Motor neuron (in vitro differentiated cells): Measurements from ENCODE around the gene TCFL5. TPM values are rescaled to one million over a fixed set of nuclear protein-coding genes. Genes with fewer than 3 reads are reported as not detected.
"Not testable (repeated sequence)": the region's sequence is repeated elsewhere in the genome, so short reads cannot be mapped to it uniquely, and the experiment has no call there.

Experiments used
- ATAC-seq, 8 experiments: fragments of 200-7000 bp; cut with Tn5 transposase; replicated peaks in 6 of 8; 2 replicates each; pipeline ENCODE4 v1.8.0; 2021; ENCODE audit warnings: mild to moderate bottlenecking in 8 of 8, moderate library complexity in 8 of 8
- H3K27ac ChIP-seq, 2 donors: fragments of 250-450 bp; sonication (Bioruptor Pico); 2 replicates each; pipeline ENCODE4 v1.9.0; 2021; ENCODE audit warnings: antibody characterized with exemption in 2 of 2, mild to moderate bottlenecking in 2 of 2, moderate library complexity in 1 of 2
- H3K4me1 ChIP-seq, 2 donors: fragments of 250-450 bp; sonication (Bioruptor Pico); replicated peaks in 1 of 2; 2 replicates each; pipeline ENCODE4 v1.6.1; 2021; ENCODE audit warnings: antibody characterized with exemption in 2 of 2, mild to moderate bottlenecking in 2 of 2, moderate library complexity in 1 of 2
- H3K4me3 ChIP-seq, 5 donors: fragments of 250-450 bp; sonication (Bioruptor Pico); 2 replicates each; pipeline ENCODE4 v1.9.0; 2021; ENCODE audit warnings: antibody characterized with exemption in 5 of 5, mild to moderate bottlenecking in 5 of 5, moderate library complexity in 4 of 5
- WGBS, 10 experiments: fragments of 450-650 bp; shearing (Covaris generic); methylation state at CpG; one replicate each; pipeline ENCODE4 v1.0.0; 2022; 5-methylcytosine and 5-hydroxymethylcytosine counted together
- in situ Hi-C, 9 experiments: fragments of 400-800 bp; cut with MboI; loops; one replicate each; pipeline ENCODE4 v1.15.0; 2021; ENCODE audit warnings: low sequenced_read_pairs in 9 of 9, low pct_unique_long_range_greater_than_20kb in 2 of 9; ENCODE audit not compliant: unreplicated experiment in 9 of 9
- total RNA-seq, 8 experiments: library from RNA; unstranded; fragments of 300-600 nt; gene quantifications; 2 replicates each; pipeline versions ENCODE4 v1.2.3 to v1.2.4, GENCODE V29; 2022

The TCFL5 gene
- total RNA-seq, 8 experiments from 2014 or later, result 7.0 to 14.0 (median 9.9) TPM

DNA sequence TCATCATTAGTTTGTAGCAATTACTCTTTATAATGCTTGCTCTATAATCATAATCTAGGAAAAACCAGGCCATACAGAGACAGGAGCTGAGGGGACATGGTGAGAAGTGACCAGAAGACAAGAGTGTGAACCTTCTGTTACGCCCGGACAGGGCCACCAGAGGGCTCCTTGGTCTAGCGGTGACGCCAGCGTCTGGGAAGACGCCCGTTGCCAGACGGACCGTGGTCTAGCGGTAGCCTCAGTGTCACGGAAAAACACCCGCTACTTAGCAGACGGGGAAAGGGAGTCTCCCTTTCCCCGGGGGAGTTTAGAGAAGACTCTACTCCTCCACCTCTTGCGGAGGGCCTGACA, 12.0 kb upstream of the TCFL5 start:
- 7% methylated on average over 3 of the region's 15 CpGs; no CpG with 5 or more reads in 9 of the 10 experiments for WGBS, 10 experiments
- H3K4me3 ChIP-seq, ATAC-seq, in situ Hi-C loops, H3K4me1 ChIP-seq, H3K27ac ChIP-seq: not testable (repeated sequence)

DNA sequence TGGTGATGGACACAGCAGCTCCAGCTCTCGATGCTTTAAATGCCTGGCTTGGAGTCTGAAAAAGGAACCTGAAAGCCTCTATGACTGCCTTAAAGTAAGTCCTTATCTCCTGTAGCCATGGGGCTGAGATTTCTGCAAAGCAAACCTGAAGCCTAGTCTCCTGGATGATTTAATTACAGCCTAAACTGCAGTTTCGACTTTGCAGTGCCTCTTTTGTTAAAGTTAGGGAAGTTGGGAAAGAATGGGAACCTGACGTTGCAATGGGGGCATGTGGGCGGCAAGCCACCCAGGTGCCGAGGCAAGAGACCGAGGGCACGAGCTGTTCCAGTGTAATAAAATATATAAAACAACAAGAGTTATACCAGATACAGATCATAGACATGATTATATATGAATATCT, 11.7 kb upstream of the TCFL5 start:
- WGBS, 10 experiments, result 64 to 96% (median 76%) methylated on average over 3 to 6 of the region's 7 CpGs; no CpG with 5 or more reads in 2 of the 10 experiments
- in situ Hi-C loops, result no loop called here
- H3K27ac ChIP-seq, result no peak overlapping the region
- H3K4me1 ChIP-seq, result peaks cover 5 to 9% of the 10 kb centered on the region in 2 donors
- no peak overlapping the region for H3K4me3 ChIP-seq
- ATAC-seq, result no peak

DNA sequence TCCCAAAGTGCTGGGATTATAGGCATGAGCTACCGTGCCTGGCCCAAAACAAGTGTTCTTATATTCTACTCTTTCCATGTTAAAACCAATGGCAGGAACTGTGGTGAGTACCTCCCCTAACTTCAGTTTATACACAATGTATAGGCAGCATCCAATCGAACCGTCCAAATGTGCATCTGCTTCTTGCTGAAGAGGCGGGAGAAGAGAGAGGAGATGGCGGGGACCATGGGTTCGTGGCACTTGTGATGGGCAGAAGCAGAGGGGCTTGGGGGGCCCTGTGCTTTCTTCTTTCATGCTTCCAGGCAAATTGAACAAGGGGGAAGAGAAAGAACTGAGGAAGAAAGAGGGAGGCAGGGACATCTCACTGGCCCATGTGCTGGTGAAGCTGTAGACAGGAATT, 11.2 kb upstream of the TCFL5 start:
- H3K4me3 ChIP-seq, result no peak overlapping the region
- WGBS, 10 experiments, result 80 to 100% (median 87%) methylated on average over 1 to 5 of the region's 6 CpGs; no CpG with 5 or more reads in 3 of the 10 experiments
- ATAC-seq, result no peak
- H3K27ac ChIP-seq, result no peak overlapping the region
- H3K4me1 ChIP-seq, result peaks cover 5 to 9% of the 10 kb centered on the region in 2 donors
- in situ Hi-C loops, result no loop called here

DNA sequence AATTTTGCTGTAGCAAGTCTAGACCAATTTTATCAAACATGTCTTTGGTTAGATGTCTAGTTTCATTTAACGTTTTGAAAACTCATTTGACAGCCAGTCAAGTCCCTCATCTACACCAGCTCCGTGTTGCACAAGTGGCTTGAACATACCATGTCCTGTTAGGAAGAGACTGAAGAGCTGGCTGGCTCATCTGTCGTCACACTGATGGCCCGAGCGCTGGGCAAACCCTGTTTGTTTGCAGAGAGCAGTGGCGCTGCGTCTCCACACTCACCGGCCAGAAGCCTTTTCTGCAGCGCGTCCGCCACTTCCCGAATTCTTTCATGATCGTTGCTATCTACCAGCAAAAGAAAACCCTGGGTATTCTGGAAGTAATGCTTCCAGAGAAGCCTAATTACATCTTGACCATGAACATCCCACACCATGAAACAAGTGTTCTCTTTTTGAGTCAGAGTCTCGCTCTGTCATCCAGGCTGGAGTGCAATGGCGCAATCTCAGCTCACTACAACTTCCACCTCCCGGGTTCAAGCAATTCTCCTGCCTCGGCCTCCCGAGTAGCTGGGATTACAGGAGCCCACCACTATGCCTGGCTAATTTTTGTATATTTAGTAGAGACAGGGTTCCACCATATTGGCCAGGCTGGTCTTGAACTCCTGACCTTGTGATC, 10.7 kb upstream of the TCFL5 start:
- H3K4me1 ChIP-seq, result peaks cover 5 to 9% of the 10 kb centered on the region in 2 donors
- no peak overlapping the region for H3K4me3 ChIP-seq
- H3K27ac ChIP-seq, result no peak overlapping the region
- peak in 1 of 8 experiments; percentile 49 for ATAC-seq
- in situ Hi-C loops, result no loop called here
- 47 to 83% (median 74%) methylated on average over 1 to 17 of the region's 18 CpGs; no CpG with 5 or more reads in 2 of the 10 experiments for WGBS, 10 experiments

DNA sequence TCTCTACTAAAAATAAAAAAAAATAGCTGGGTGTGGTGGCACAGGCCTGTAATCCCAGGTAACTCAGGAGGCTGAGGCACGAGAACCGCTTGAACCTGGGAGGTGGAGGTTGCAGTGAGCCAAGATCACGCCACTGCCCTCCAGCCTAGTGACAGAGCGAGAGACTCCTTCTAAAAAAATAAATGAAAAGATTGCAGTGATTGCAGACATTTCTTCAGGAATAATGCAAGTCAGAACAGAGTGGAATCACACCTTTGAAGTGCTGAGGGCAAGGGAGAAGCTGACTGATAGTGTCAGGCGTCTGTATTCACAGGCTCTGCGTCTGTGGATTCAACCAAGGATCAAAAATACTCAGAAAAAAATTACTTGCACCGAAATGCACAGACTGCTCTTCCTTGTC, 2.6 kb upstream of the TCFL5 start:
- Histone ChIP-seq H3K4me3 (no peak overlapping the region), H3K4me1 (peaks cover 15 to 19% of the 10 kb centered on the region in 2 donors), H3K27ac (no peak overlapping the region)
- no peak for ATAC-seq
- WGBS, 10 experiments, result 83 to 100% (median 94%) methylated on average over 1 to 5 of the region's 7 CpGs; no CpG with 5 or more reads in 3 of the 10 experiments
- in situ Hi-C loops, result no loop called here

DNA sequence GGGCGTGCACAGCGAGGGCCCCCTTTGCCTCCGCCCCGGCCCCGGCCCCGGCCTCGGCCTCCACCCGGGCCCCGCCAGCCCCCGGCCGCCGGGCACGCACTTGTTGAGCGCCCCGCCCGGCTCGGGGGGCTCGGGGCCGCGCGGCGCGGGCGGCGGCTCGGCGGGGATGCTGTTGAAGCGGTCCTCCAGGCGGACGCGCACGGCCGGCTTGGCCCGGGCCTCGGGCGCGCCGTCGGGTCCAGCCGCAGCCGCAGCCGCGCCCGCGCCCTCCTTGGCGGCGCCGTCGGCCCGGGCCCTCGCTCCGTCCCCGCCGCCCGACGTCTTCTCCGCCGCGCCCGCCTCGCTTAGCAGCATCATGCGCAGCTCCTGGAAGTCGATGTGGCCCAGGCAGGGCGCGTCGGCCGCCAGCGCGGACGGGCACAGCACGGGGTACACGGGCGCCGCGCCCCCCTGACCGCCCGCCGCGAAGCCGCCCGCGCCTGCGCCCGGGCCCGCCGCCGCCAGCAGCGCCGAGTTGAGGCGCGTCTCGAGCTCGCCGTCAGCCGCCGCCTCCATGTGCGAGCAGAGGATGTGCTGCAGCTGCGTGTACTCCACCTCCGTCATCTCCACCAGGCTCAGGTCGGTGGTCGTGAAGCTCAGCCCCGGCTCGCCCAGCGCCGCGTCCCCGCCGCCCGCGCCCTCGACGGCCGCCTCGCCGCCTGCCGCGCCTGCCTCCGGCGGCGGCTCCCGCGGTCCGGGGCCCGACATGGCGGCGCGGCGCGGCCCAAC, 514 bp downstream of the TCFL5 start:
- in situ Hi-C loops, result no loop called here
- no CpG with 5 or more reads among the region's 129 CpGs for WGBS, 10 experiments
- H3K27ac ChIP-seq, result peak overlapping the region; percentile 45 to 81
- H3K4me3 ChIP-seq, result peak overlapping the region; percentile 45 to 87 (median 75)
- ATAC-seq, result peak; percentile 31 to 64 (median 46)
- peaks cover 15 to 21% of the 10 kb centered on the region in 2 donors for H3K4me1 ChIP-seq

DNA sequence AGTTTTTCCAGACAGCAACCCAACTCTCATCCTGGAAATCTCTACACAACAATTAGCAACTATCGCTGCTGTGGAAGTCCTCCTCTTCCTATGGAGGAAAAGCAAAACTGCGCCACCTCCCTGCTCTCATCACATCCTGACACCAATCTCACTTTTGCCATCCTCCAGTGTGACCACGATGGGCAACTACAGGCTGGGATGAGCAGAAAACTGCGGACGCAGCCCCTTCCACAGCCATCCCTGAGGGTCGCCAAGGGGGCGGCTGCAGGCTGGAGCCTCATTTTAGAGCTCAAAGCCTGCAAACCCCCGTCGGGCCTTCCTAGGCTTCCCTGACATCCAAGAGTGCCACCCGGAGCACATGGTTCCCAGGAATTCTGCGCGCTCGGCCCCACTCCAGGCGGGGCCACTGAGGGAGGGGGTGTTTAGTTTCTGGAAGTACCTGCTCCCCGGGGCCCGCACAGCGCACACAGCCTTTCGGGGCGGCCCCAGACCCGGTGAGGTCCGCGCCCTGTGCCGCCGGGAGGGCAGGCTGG, 1.2 kb downstream of the TCFL5 start:
- Histone ChIP-seq H3K4me3 (peak overlapping the region; percentile 45 to 87 (median 75)), H3K27ac (peak overlapping the region in 1 of 2 donors; percentile 81), H3K4me1 (peaks cover 15 to 21% of the 10 kb centered on the region in 2 donors)
- ATAC-seq, result peak; percentile 2 to 15 (median 10)
- in situ Hi-C loops, result no loop called here
- 0 to 30% (median 5%) methylated on average over 1 to 7 of the region's 24 CpGs; no CpG with 5 or more reads in 3 of the 10 experiments for WGBS, 10 experiments

DNA sequence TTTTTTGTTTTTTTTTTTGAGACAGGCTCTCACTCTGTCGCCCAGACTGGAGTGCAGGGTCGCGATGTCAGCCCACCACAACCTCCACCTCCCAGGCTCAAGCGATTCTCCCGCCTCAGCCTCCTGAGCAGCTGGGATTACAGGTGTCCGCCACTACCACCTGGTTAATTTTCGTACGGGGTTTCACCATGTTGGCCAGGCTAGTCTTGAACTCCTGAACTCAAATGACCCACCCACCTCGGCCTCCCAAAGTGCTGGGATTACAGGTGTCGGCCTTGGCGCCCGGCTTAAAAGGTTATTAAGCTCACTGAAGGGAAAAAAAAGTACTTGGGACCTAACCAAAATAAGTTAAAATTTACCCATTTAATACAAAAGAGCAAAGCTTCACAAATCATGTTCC, 1.9 kb downstream of the TCFL5 start:
- in situ Hi-C loops, result no loop called here
- Histone ChIP-seq H3K4me3 (peak overlapping the region; percentile 45 to 87 (median 75)), H3K27ac (no peak overlapping the region), H3K4me1 (peaks cover 15 to 21% of the 10 kb centered on the region in 2 donors)
- WGBS, 10 experiments, result 45 to 97% (median 89%) methylated on average over 3 to 12 of the region's 12 CpGs; no CpG with 5 or more reads in 1 of the 10 experiments
- ATAC-seq, result no peak

DNA sequence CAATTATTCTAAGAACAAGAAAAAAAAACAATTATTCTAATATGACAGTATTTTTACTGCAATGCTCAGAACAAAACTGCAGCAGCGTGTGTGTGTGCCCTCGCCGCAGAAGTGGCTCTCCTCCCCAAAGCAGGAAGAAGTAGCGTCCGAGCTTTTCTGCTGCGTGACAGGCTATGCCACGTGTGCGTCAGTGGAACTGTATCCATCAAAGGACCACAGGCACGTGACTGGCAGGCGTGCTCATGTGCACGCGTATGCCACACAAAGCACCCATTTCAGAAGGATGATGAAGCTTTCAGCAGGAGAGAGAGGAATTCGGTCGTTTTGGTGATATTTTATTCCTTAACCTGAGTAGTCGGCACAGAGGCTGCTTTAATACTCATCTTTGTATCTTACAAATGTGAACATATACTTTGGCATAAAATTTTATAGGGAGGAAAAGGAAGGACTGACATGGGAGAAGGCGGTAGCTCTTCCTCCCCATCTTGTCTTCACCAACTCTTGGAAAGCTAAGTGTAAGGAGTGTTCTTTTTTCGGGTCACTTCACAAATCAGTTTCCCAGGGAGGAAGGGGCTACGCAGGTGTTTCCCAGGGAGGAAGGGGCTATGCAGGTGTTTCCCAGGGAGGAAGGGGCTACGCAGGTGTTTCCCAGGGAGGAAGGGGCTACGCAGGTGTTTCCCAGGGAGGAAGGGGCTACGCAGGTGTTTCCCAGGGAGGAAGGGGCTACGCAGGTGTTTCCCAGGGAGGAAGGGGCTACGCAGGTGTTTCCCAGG, 3.4 kb downstream of the TCFL5 start:
- Histone ChIP-seq H3K4me3 (no peak overlapping the region), H3K4me1 (peaks cover 15 to 21% of the 10 kb centered on the region in 2 donors), H3K27ac (no peak overlapping the region)
- in situ Hi-C loops, result no loop called here
- 88 to 100% (median 91%) methylated on average over 1 to 14 of the region's 23 CpGs; no CpG with 5 or more reads in 1 of the 10 experiments for WGBS, 10 experiments
- ATAC-seq, result no peak

DNA sequence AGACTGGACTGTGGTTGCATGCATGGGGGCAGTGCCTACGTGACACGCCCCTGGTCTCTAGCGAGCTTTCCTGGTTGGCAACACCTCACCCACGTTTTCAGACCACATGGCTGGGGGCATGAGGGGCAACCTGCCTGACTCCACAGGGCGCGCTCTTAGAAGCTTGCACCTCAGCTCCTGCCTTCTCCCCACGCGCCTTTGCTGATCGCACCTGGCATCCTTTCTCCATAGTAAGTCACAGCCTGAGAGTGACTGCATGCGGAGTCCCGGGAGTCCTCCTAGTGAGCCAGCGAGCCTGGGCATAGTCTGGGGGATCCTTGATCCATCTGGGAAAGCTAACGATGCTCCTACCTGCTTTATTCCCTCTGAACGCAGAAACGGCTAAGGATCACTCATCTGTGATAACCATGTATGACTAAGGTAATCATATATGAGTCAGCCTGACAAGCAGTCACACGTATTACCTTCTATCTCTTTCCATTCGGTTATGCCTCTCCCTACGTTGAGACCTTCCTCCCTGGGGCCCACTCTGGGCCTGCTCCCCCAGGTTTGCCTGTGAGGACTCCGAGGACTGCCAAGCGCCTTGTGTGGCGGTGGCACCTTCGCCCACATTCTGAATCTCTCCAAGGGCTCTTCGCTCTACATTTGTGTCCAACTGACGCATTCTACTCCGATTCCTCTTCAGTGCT, 4.5 kb downstream of the TCFL5 start:
- ATAC-seq, result no peak
- no peak overlapping the region for H3K4me3 ChIP-seq
- no peak overlapping the region for H3K27ac ChIP-seq
- peaks cover 6 to 13% of the 10 kb centered on the region in 2 donors for H3K4me1 ChIP-seq
- WGBS, 10 experiments, result 70 to 100% (median 97%) methylated on average over 1 to 12 of the region's 25 CpGs; no CpG with 5 or more reads in 1 of the 10 experiments
- in situ Hi-C loops, result no loop called here

DNA sequence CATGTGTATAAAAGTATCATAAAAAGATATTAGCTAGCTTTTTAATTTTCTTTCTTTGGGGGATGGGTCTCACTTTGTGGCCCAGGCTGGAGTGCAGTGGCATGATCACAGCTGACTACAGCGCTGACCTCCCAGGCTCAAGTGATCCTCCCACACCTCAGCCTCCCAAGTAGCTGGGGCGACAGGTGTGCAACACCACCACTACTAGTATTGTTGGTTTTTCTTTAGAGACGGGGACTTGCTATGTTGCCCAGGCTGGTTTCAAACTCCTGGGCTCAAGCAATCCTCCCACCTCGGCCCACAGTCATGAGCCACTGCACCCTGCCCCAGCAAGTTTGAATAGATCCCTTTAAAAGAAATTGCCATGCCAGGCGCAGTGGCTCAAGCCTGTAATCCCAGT, 6.5 kb downstream of the TCFL5 start:
- in situ Hi-C loops, result no loop called here
- Histone ChIP-seq H3K4me1 (peaks cover 4 to 11% of the 10 kb centered on the region in 2 donors), H3K4me3 (no peak overlapping the region), H3K27ac (no peak overlapping the region)
- 80 to 100% (median 100%) methylated on average over 1 of the region's 5 CpGs; no CpG with 5 or more reads in 5 of the 10 experiments for WGBS, 10 experiments
- no peak for ATAC-seq

DNA sequence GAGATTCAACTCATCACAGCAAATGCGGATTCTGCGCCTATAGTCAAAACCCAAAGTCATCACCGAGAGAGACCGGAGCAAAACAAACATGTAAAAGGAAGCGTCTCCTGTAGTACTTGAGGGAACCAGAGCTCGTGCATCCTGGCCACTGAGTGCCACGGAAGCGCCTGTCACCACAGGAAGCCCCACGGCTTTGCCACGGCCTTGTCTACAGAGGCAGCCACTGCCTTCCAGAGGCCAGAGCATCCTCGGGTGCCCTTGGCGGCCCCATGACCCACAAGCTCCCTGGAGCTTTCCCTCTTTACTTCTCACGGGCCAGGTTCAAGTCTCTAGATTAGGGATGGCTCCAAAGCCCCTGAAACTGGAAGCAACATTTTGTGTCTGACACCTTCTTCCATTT, 7.5 kb downstream of the TCFL5 start:
- no peak overlapping the region for H3K4me3 ChIP-seq
- peaks cover 0 to under 1% of the 10 kb centered on the region in 2 donors for H3K4me1 ChIP-seq
- H3K27ac ChIP-seq, result no peak overlapping the region
- no peak for ATAC-seq
- WGBS, 10 experiments, result 80 to 100% (median 95%) methylated on average over 2 to 10 of the region's 13 CpGs; no CpG with 5 or more reads in 4 of the 10 experiments
- in situ Hi-C loops, result no loop called here
